DMS79 (cell line): ENCODE measurements around the gene SH3BP2.

Experiments
- DNase-seq: peaks from one replicate; lab custom pipeline; 2025; lab: John Stamatoyannopoulos, UW

The SH3BP2 gene

GRCh38 chr4:2790583-2791517, 2.0 kb upstream of the SH3BP2 start:
- no peak for DNase-seq

GRCh38 chr4:2791518-2792395, 1.1 kb upstream of the SH3BP2 start:
- DNase-seq, result no peak

- no peak for DNase-seq
Observed at GRCh38 chr4:2792396-2792710, 532 bp upstream of the SH3BP2 start.

- no peak for DNase-seq
Observed at GRCh38 chr4:2793586-2794485, 951 bp downstream of the SH3BP2 start.

- DNase-seq, result no peak
Observed at GRCh38 chr4:2794486-2795299, 1.8 kb downstream of the SH3BP2 start.

GRCh38 chr4:2795300-2795892, 2.5 kb downstream of the SH3BP2 start:
- no peak for DNase-seq

- no peak for DNase-seq
Observed at GRCh38 chr4:2795893-2796848, 3.3 kb downstream of the SH3BP2 start.

GRCh38 chr4:2796849-2797544, 4.1 kb downstream of the SH3BP2 start:
- no peak for DNase-seq

- DNase-seq, result no peak
Observed at GRCh38 chr4:2797545-2798305, 4.8 kb downstream of the SH3BP2 start.

- DNase-seq, result no peak
Observed at GRCh38 chr4:2798399-2799223, 5.7 kb downstream of the SH3BP2 start.

GRCh38 chr4:2799224-2799911, 6.5 kb downstream of the SH3BP2 start:
- DNase-seq, result no peak

- no peak for DNase-seq
Observed at GRCh38 chr4:2799971-2800690, 7.2 kb downstream of the SH3BP2 start.

GRCh38 chr4:2800691-2801596, 8.1 kb downstream of the SH3BP2 start:
- no peak for DNase-seq

- no peak for DNase-seq
Observed at GRCh38 chr4:2802618-2803531, 10.0 kb downstream of the SH3BP2 start.
